ENCODE data around the gene MBD2.
"Not testable (repeated sequence)": the region's sequence is repeated elsewhere in the genome, so short reads cannot be mapped to it uniquely, and the experiment has no call there.

The MBD2 gene

GRCh38 chr18:54130631-54131030, 93.8 kb downstream of the MBD2 start:
- no peak for TF ChIP-seq CTCF (IDR thresholded peaks at IDR 0.05; ENCODE audit: low read depth, low read length)
- DNase-seq (ENCODE audit: extremely low read depth, low read depth): no peak

GRCh38 chr18:54130177-54130576, 94.3 kb downstream of the MBD2 start:
- no peak for DNase-seq (ENCODE audit: extremely low read depth, low read depth)
- TF ChIP-seq CTCF (IDR thresholded peaks at IDR 0.05; ENCODE audit: low read depth, low read length): no peak

- DNase-seq (ENCODE audit: extremely low read depth, low read depth): no peak
- TF ChIP-seq CTCF (IDR thresholded peaks at IDR 0.05; ENCODE audit: low read depth, low read length): no peak
Measured at GRCh38 chr18:54129448-54130067, 94.9 kb downstream of the MBD2 start.

GRCh38 chr18:54127759-54128378, 96.6 kb downstream of the MBD2 start:
- peak; percentile 61 for TF ChIP-seq CTCF (IDR thresholded peaks at IDR 0.05; ENCODE audit: low read depth, low read length)
- no peak for DNase-seq (ENCODE audit: extremely low read depth, low read depth)

- DNase-seq (ENCODE audit: extremely low read depth, low read depth): no peak
- no peak for TF ChIP-seq CTCF (IDR thresholded peaks at IDR 0.05; ENCODE audit: low read depth, low read length)
Measured at GRCh38 chr18:54125429-54125828, 99.0 kb downstream of the MBD2 start.

GRCh38 chr18:54123720-54124440, 100.6 kb downstream of the MBD2 start:
- DNase-seq (ENCODE audit: extremely low read depth, low read depth): not testable (repeated sequence)

- peak; percentile 47 for DNase-seq (ENCODE audit: extremely low read depth, low read depth)
- TF ChIP-seq CTCF (IDR thresholded peaks at IDR 0.05; ENCODE audit: low read depth, low read length): peak; percentile 85
Measured at GRCh38 chr18:54119524-54120019, 104.9 kb downstream of the MBD2 start.
